Upper lobe of left lung (tissue), 4 donors: ENCODE results near the gene GTSE1.

Source experiments
- CTCF ChIP-seq, 6 experiments: fragments of 450-650 bp in 4 of 6; fragments of 200-600 bp in 2 of 6; sonication (generic) in 2 of 6; IDR thresholded peaks; one replicate each; pipeline ENCODE4 v1.5.1; 2016 to 2019; ENCODE audit warnings: antibody characterized with exemption in 6 of 6
- POLR2A ChIP-seq, 4 donors: fragments of 450-650 bp; IDR thresholded peaks; one replicate each; pipeline ENCODE4 v1.5.1; 2016 to 2017; ENCODE audit warnings: antibody characterized with exemption in 4 of 4, mild to moderate bottlenecking in 2 of 4
- POLR2AphosphoS5 ChIP-seq, 2 donors: sonication (generic); formaldehyde crosslinking; IDR thresholded peaks; one replicate each; pipeline ENCODE4 v1.5.1; 2017; ENCODE audit warnings: antibody characterized with exemption in 2 of 2

GRCh38 chr22:46352691-46353386 lies 56.2 kb downstream of the GTSE1 start:
- no peak for TF ChIP-seq POLR2AphosphoS5 (IDR thresholded peaks at IDR 0.05)
- TF ChIP-seq CTCF (IDR thresholded peaks at IDR 0.05): no peak
- no peak for TF ChIP-seq POLR2A (IDR thresholded peaks at IDR 0.05)
